Measurements from ENCODE around the gene CD37.
A peak's percentile ranks its signal among the peaks of the same experiment; 100 is the strongest.

CD37 gene

GRCh38 chr19:49383599-49383998, 48.4 kb downstream of the CD37 start:
- no peak for DNase-seq

DNA sequence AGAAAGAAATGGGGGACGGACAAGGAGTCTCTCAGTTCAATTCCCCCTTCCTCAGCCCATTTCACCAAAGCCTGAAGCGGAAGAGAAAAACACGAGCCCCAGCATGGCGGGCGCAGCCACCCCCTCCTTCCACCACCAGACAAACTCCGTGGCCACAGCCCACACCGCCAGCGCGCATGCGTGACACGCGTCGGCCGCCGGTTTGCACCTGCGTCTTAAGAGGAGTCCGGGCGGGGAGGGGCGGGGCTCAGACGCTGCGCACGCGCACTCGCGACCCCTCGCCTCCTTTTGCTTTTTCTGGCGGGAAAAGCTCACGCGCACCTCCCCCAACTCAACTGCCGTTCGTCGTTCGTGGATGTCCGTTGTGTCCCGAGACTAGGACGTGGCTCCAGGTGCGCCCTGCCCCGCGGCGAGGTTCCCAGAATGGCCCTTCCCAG, 52.7 kb downstream of the CD37 start, which contains the start of gene KASH5:
Gene KASH5, plus strand, starts transcription at position 314 of the 437 bp plus-strand sequence. CDS start 2,635 bp downstream, outside the sequence.
- peak; percentile 64 for DNase-seq

DNA sequence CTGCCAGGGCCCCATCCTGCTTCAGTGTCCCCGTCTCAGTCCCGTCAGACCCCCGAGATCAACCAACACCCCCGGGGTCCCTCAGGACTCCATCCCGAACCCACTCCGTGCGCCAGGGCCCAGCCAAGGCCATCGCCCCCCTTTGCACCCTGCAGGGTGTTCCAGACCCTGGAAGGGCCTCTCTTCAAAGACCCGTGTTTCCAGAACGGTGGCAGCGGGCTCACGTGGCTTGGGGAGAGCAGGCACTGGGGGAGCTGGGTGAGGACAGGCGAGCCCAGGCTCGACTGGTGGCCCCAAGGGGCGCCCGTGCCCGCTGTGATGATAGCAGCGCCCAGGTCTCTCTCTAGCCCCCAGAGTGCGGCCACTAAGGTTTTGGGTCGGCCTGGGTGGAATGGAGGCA, 54.2 kb downstream of the CD37 start:
- no peak for DNase-seq

Measured in activated gamma-delta T cell (primary cell).